Kidney capillary endothelial cell (primary cell): ENCODE results near the gene NUMA1.

Experiments
- DNase-seq: peaks from one replicate; pipeline ENCODE4 v3.0.0-alpha.2; 2018; ENCODE audit warnings: low spot score

Gene NUMA1

DNA sequence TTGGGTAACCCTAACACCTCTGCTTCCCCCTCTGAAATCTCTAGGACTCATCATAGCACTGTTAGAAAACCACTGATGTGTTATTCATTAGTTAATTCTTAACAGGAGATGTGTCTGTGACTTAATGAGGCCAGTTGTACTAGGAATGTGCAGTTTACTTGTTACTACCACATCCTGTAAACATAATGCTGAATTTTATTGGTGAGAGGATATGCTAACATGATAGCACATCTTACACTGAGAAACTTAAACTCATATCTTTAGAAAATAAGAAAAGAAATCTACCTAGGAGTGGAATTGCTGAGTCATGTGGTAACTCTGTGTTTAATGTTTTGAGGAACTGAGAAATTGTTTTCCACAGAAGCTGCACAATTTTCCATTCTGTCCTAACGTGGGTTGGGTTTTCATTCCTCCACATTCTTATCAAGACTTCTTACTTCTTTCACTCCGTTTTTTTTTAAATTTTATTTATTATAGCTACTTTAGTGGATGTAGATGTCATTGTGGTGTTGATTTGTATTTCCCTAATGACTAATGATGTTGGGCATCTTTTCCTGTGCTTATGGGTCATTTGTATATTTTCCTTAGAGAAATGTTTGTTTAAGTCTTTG is 117.8 kb downstream of the NUMA1 start:
- DNase-seq: peak; percentile 8

- DNase-seq: no peak
Observed at GRCh38 chr11:71955898-71956456, 124.4 kb downstream of the NUMA1 start.
